HCT116 (cell line): Measurements from ENCODE around the gene ATP6V1G2. TPM values are rescaled to one million over a fixed set of nuclear protein-coding genes. Genes with fewer than 3 reads are reported as not detected.

Experiments
- ATAC-seq: fragments of 200-7000 bp; cut with Tn5 transposase; 2 replicates; pipeline ENCODE4 v1.9.1; 2020; ENCODE audit warnings: mild to moderate bottlenecking, moderate library complexity
- BruUV-seq: library from RNA; stranded (reverse); fragments of 400-500 nt; replicated peaks from 2 replicates; lab custom pipeline; 2021; lab: Mats Ljungman, UMichigan
- CTCF ChIA-PET: fragments of 300-600 bp; sonication (Branson Sonifier 250); formaldehyde crosslinking; loops from one replicate; lab custom pipeline; 2021; ENCODE audit warnings: antibody characterized with exemption; lab: Charles Lee
- POLR2A ChIA-PET: fragments of 300-600, 350-600 bp; sonication (Branson Sonifier 250); formaldehyde crosslinking; loops from one replicate; lab custom pipeline; 2021; ENCODE audit warnings: antibody characterized with exemption; lab: Charles Lee
- RAD21 ChIA-PET, 2 experiments: fragments of 300-600 bp; sonication (Branson Sonifier 250); formaldehyde crosslinking; loops; one replicate each; lab custom pipeline; 2023; ENCODE audit warnings: low total read pairs in 2 of 2; ENCODE audit not compliant: uncharacterized antibody in 2 of 2, unreplicated experiment in 2 of 2, low non-redundant PET in 1 of 2; lab: Charles Lee
- DNase-seq: peaks from one replicate; pipeline ENCODE4 v3.0.0-alpha.2; 2010; ENCODE audit warnings: low read depth, low spot score
- H2AFZ ChIP-seq: fragments of 200-600 bp; shearing (Covaris generic), sonication (generic); 2 replicates; pipeline ENCODE4 v1.6.1; 2017; ENCODE audit warnings: low read depth, mixed run types, mixed read lengths, antibody characterized with exemption, low read length; ENCODE audit not compliant: poor library complexity, severe bottlenecking
- H3K27ac ChIP-seq: 2 replicates; pipeline ENCODE4 v1.5.1; 2012; ENCODE audit warnings: low read depth, low read length
- H3K27me3 ChIP-seq: fragments of 200-600 bp; sonication (generic); 2 replicates; pipeline ENCODE4 v1.6.1; 2016; ENCODE audit warnings: mixed run types, low read length, mixed read lengths; ENCODE audit not compliant: insufficient read depth
- H3K36me3 ChIP-seq, 2 experiments: fragments of 200-500 bp in 1 of 2; fragments of 200-600 bp in 1 of 2; sonication (Bioruptor generic) in 1 of 2; sonication (generic) in 1 of 2; 2 replicates each; pipeline versions ENCODE4 v1.5.1 to v1.6.1; 2014 to 2016; ENCODE audit warnings: low read length in 2 of 2, inconsistent platforms in 1 of 2, mixed read lengths in 1 of 2, mixed run types in 1 of 2; ENCODE audit not compliant: insufficient read depth in 2 of 2, control insufficient read depth in 1 of 2
- H3K4me1 ChIP-seq, 2 experiments: fragments of 200-600 bp in 1 of 2; sonication (generic) in 1 of 2; 2 replicates each; pipeline versions ENCODE4 v1.5.1 to v1.6.1; 2012 to 2017; ENCODE audit warnings: low read length in 2 of 2, inconsistent platforms in 1 of 2, mild to moderate bottlenecking in 1 of 2, mixed read lengths in 1 of 2, mixed run types in 1 of 2, moderate library complexity in 1 of 2; ENCODE audit not compliant: insufficient read depth in 2 of 2, control insufficient read depth in 1 of 2
- H3K4me2 ChIP-seq: fragments of 200-600 bp; sonication (generic); 2 replicates; pipeline ENCODE4 v1.6.1; 2017; ENCODE audit warnings: mixed run types, low read length, mixed read lengths
- H3K4me3 ChIP-seq, 2 experiments: fragments of 200-600 bp in 1 of 2; sonication (generic) in 1 of 2; replicated peaks in 1 of 2; 2 replicates each; pipeline ENCODE4 v1.5.1; 2011 to 2016; ENCODE audit warnings: low read length in 2 of 2, control low read depth in 1 of 2, low read depth in 1 of 2, mild to moderate bottlenecking in 1 of 2, mixed read lengths in 1 of 2, mixed run types in 1 of 2
- H3K79me2 ChIP-seq: fragments of 200-600 bp; sonication (generic); 2 replicates; pipeline ENCODE4 v1.6.1; 2017; ENCODE audit warnings: mild to moderate bottlenecking, mixed run types, low read length, moderate library complexity, mixed read lengths; ENCODE audit not compliant: insufficient read depth
- H3K9ac ChIP-seq: fragments of 200-600 bp; sonication (generic); 2 replicates; pipeline ENCODE4 v1.6.1; 2016; ENCODE audit warnings: low read length, mixed read lengths
- H3K9me2 ChIP-seq: fragments of 200-600 bp; sonication (generic), shearing (Covaris generic); 2 replicates; pipeline ENCODE4 v1.6.1; 2017; ENCODE audit warnings: mixed run types, mild to moderate bottlenecking, moderate library complexity; ENCODE audit not compliant: insufficient read depth
- H3K9me3 ChIP-seq, 2 experiments: fragments of 200-500 bp in 1 of 2; fragments of 200-600 bp in 1 of 2; sonication (Bioruptor generic) in 1 of 2; sonication (generic) in 1 of 2; 2 replicates each; pipeline ENCODE4 v1.6.1; 2014 to 2017; ENCODE audit warnings: low read length in 2 of 2, mixed read lengths in 2 of 2, inconsistent platforms in 1 of 2, low read depth in 1 of 2, mild to moderate bottlenecking in 1 of 2, mixed run types in 1 of 2, moderate library complexity in 1 of 2; ENCODE audit not compliant: control insufficient read depth in 1 of 2, insufficient read depth in 1 of 2
- H4K20me1 ChIP-seq: fragments of 200-600 bp; sonication (generic), shearing (Covaris generic); 2 replicates; pipeline ENCODE4 v1.6.1; 2017; ENCODE audit warnings: mixed run types, mild to moderate bottlenecking, moderate library complexity; ENCODE audit not compliant: insufficient read depth
- CEBPB ChIP-seq: IDR thresholded peaks from 2 replicates; pipeline ENCODE4 v1.6.1; 2012; ENCODE audit warnings: low read depth
- FOSL1 ChIP-seq: IDR thresholded peaks from 2 replicates; pipeline ENCODE4 v1.6.1; 2012; ENCODE audit warnings: low read depth
- SIN3A ChIP-seq: IDR thresholded peaks from 2 replicates; pipeline ENCODE4 v1.6.1; 2012; ENCODE audit warnings: low read depth
- ZFX ChIP-seq: fragments of 450-650 bp; IDR thresholded peaks from 2 replicates; pipeline ENCODE4 v1.6.1; 2017
- intact Hi-C: fragments of 100-400 bp; cut with micrococcal nuclease; formaldehyde crosslinking; loops from 2 replicates; pipeline ENCODE4 v1.10.0; 2022
- total RNA-seq: library from RNA; stranded (reverse); gene quantifications from one replicate; pipeline ENCODE4 v1.2.1, GENCODE V29; 2021; ENCODE audit not compliant: unreplicated experiment
- TF ChIP-seq, protein P1 (sequence below), 3 experiments: fragments of 200-600 bp in 1 of 3; sonication (generic) in 1 of 3; IDR thresholded peaks in 2 of 3; conservative IDR thresholded peaks in 1 of 3; 2 replicates each; pipeline ENCODE4 v1.5.1; 2012 to 2017; ENCODE audit warnings: low read depth in 2 of 3, low read length in 2 of 3, antibody characterized with exemption in 1 of 3, borderline replicate concordance in 1 of 3, control low read depth in 1 of 3, mild to moderate bottlenecking in 1 of 3, mixed read lengths in 1 of 3, mixed run types in 1 of 3, moderate library complexity in 1 of 3; ENCODE audit not compliant: insufficient read depth in 1 of 3
- TF ChIP-seq, protein P2 (sequence below): IDR thresholded peaks from 2 replicates; pipeline ENCODE4 v1.6.1; 2012

The ATP6V1G2 gene
- total RNA-seq, 1 experiment from 2014 or later, result 1.8 TPM

- Histone ChIP-seq H3K27ac (peak overlapping the region; percentile 96), H3K9me2 (no peaks in the 10 kb centered on the region), H3K9me3 (no peaks in the 10 kb centered on the region), H2AFZ (no peak overlapping the region), H4K20me1 (peaks cover 29% of the 10 kb centered on the region; the same call in 1 of the 2 replicates), H3K9ac (peak overlapping the region; percentile 97), H3K27me3 (no peaks in the 10 kb centered on the region), H3K4me2 (peak overlapping the region; percentile 85), H3K36me3 (peaks cover 39 to 42% of the 10 kb centered on the region in 2 experiments), H3K4me1 (peaks cover 17 to 29% of the 10 kb centered on the region in 2 experiments), H3K4me3 (peak overlapping the region; percentile 85 to 98), H3K79me2 (peaks cover 64% of the 10 kb centered on the region)
- ATAC-seq (no peak; the same call in 1 of the 2 replicates), DNase-seq (no peak)
- ChIA-PET CTCF (interaction anchor here (1.2 to 1.3 kb wide), 2 partner anchors 45 to 58 kb away, joined by 5 to 8 read pairs; no protein-coding TSS in a partner anchor), POLR2A (interaction anchor here (0.8 to 2.4 kb wide), 15 partner anchors 10 to 197 kb away, joined by 4 to 10 read pairs (median 5); partner anchors contain the start of genes C6orf47, CSNK2B, GPANK1 and MCCD1), RAD21 (interaction anchor here (0.8 to 1.7 kb wide), 2 partner anchors 57 to 58 kb away, joined by 3 to 5 read pairs; no protein-coding TSS in a partner anchor)
- BruUV-seq, result TSS peak; percentile 67
- no peak for TF ChIP-seq ZFX
- TF ChIP-seq FOSL1, result no peak
- TF ChIP-seq, protein P1, sequence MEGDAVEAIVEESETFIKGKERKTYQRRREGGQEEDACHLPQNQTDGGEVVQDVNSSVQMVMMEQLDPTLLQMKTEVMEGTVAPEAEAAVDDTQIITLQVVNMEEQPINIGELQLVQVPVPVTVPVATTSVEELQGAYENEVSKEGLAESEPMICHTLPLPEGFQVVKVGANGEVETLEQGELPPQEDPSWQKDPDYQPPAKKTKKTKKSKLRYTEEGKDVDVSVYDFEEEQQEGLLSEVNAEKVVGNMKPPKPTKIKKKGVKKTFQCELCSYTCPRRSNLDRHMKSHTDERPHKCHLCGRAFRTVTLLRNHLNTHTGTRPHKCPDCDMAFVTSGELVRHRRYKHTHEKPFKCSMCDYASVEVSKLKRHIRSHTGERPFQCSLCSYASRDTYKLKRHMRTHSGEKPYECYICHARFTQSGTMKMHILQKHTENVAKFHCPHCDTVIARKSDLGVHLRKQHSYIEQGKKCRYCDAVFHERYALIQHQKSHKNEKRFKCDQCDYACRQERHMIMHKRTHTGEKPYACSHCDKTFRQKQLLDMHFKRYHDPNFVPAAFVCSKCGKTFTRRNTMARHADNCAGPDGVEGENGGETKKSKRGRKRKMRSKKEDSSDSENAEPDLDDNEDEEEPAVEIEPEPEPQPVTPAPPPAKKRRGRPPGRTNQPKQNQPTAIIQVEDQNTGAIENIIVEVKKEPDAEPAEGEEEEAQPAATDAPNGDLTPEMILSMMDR (IDR thresholded peaks at IDR 0.05 in 2 of 3, conservative IDR thresholded peaks at IDR 0.05 in 1 of 3; ENCODE audit: borderline replicate concordance in 1 of 3, insufficient read depth in 1 of 3, low read depth in 2 of 3, low read length in 2 of 3), result no peak
- TF ChIP-seq, protein P2, sequence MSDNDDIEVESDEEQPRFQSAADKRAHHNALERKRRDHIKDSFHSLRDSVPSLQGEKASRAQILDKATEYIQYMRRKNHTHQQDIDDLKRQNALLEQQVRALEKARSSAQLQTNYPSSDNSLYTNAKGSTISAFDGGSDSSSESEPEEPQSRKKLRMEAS, result no peak
- no peak for TF ChIP-seq CEBPB
- no peak for TF ChIP-seq SIN3A
- intact Hi-C loops, result loop anchor here (10.0 kb wide), 1 partner anchor 294 kb away; no protein-coding TSS in a partner anchor
Measured at GRCh38 chr6:31541059-31541657, 5.2 kb downstream of the ATP6V1G2 start.
